Stimulated activated CD4-positive, alpha-beta T cell treated with anti-CD3 and anti-CD28 coated beads, Interleukin-12 subunit alpha, Interleukin-12 subunit beta, amount 100 ng/mL, for 24 hours (primary cell): Measurements from ENCODE around the gene SRPK3.

ENCODE experiments used
- DNase-seq, 2 experiments: peaks; one replicate each; pipeline ENCODE4 v3.0.0-alpha.2; 2020; ENCODE audit warnings: low read depth in 2 of 2

The SRPK3 gene

DNA sequence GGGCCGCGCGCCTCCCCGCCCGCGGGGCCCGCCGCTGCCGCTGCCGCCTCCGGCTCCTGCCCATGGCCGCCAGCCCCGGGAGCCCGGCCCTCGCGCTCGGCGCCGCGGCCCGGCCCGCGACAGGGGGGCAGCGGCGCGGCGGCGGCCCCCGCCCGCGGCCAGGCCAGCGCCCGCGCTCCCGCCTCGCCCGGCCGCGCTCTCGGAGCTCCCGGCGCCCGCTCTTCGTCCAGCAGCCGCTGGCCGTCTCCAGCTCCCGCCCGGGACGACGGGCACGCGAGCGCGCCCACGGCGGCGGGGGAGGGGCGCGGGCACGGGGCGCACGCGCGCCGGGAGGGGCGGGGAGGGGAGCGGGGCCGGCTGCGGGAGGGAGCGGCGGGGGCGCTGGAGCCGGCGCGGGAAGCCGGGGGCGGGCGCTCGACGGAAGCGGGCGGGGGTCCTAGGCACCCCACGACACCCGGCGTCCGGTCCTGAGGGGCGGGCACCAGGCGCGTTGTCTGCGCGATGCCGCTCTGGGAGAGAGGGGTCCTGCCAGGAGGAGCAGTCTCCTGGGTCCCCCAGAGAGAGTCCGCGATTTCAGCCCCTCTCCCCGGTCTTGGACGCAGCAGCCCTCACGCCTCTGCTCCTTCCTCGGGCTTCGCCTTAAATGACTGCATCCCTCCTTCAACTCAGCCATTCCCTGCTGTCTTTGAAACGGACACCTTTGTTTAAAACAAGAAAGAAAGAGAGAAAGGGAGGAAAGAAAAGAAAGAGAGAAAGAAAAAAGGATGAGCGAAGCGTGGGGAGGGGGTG lies 50.0 kb downstream of the SRPK3 start:
- no peak for DNase-seq

DNA sequence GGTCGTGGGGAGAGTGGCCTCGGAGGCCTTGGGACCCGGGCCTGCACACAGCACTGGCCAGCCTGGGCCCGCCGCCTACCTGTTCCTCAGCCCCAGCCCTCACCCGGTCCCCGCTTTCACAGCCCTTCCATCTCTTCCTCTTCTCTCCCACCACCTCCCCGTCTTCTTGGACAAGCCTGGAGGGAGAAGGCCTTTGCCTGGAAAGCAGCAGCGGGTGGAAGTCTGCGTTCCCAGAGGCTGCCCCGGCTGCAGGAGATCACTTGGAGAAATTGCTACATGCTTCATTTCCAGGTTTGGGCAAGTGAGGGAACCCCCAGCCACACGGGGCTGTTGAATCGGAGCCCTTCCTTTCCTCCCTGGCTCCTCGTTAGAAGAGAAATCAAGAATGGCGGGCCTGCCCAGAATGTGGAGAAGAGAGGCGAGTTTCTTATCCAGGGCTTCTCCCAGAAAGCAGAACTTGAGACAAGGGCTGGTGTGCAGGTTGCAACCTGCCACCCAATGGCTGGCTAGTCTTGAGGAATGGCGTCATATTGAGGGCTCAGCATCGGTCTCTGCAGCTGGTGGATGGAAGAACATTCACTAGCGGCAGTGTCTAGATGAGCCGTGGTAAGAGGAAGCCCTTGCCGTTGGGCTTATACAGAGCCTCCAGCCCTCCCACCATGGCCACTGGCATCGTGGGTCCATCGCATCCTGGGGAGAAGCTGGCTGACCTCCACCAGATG lies 50.7 kb downstream of the SRPK3 start:
- DNase-seq = no peak

DNA sequence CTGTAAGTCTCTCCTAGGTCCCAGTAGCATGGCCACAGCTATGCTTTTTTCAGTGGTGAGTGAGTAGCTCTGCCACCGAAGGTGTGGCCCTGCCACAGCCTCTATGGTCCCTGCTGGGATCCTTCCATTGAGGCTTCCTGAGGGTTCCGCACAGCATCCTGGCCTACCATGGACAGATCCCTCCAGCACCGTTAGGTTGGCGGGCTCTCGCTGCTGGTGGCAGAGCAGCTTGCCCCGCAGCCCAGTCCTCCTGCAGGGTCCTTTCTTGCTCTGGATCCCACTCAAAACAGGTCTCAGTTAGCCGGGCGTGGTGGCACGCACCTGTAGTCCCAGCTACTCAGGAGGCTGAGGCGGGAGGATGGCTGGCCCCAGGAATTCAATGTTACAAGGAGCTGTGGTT lies 51.9 kb downstream of the SRPK3 start:
- DNase-seq = no peak
